H1 (cell line): Measurements from ENCODE around the gene ACLY. TPM values are rescaled to one million over a fixed set of nuclear protein-coding genes. Genes with fewer than 3 reads are reported as not detected.

ENCODE experiments used
- CTCF ChIA-PET: fragments of 300-600 bp; sonication (Branson Sonifier 250); formaldehyde crosslinking; loops from one replicate; lab custom pipeline; 2021; ENCODE audit not compliant: partially characterized antibody; lab: Charles Lee
- POLR2A ChIA-PET: fragments of 300-600 bp; sonication (Branson Sonifier 250); formaldehyde crosslinking; loops from one replicate; lab custom pipeline; 2021; ENCODE audit warnings: inconsistent platforms; ENCODE audit not compliant: partially characterized antibody; lab: Charles Lee
- DNase-seq, 2 experiments: peaks; one replicate each; pipeline versions ENCODE4 v3.0.0 to v3.0.0-alpha.2; 2010 to 2022; ENCODE audit warnings: low spot score in 2 of 2, low read depth in 1 of 2, mixed read lengths in 1 of 2
- FAIRE-seq: peaks from 2 replicates; lab custom pipeline; 2011; peaks lifted over from hg19 to GRCh38; lab: Jason Lieb, UNC
- H2AFZ ChIP-seq: 2 replicates; pipeline ENCODE4 v1.8.1; 2012; ENCODE audit warnings: low read length, inconsistent platforms
- H2AK5ac ChIP-seq: 2 replicates; pipeline ENCODE4 v1.6.1; 2013; ENCODE audit warnings: low read depth, low read length
- H2BK120ac ChIP-seq: replicated peaks from 2 replicates; pipeline ENCODE3; 2013; ENCODE audit warnings: low read depth, low read length, inconsistent platforms
- H2BK12ac ChIP-seq: 2 replicates; pipeline ENCODE4 v1.6.1; 2013; ENCODE audit warnings: low read depth, low read length
- H2BK15ac ChIP-seq: 2 replicates; pipeline ENCODE4 v1.6.1; 2013; ENCODE audit warnings: low read length
- H2BK20ac ChIP-seq: 2 replicates; pipeline ENCODE4 v1.6.1; 2013; ENCODE audit warnings: low read length
- H2BK5ac ChIP-seq: 2 replicates; pipeline ENCODE4 v1.6.1; 2013; ENCODE audit warnings: low read depth, low read length
- H3K14ac ChIP-seq: 2 replicates; pipeline ENCODE4 v1.6.1; 2013; ENCODE audit warnings: inconsistent platforms; ENCODE audit not compliant: insufficient read length
- H3K18ac ChIP-seq: 2 replicates; pipeline ENCODE4 v1.6.1; 2013; ENCODE audit warnings: low read length; ENCODE audit errors: extremely low read depth
- H3K23ac ChIP-seq: 2 replicates; pipeline ENCODE4 v1.6.1; 2013; ENCODE audit warnings: inconsistent platforms; ENCODE audit not compliant: insufficient read length
- H3K23me2 ChIP-seq: 2 replicates; pipeline ENCODE4 v1.6.1; 2013; ENCODE audit warnings: low read depth, low read length
- H3K27ac ChIP-seq: 2 replicates; pipeline ENCODE4 v1.6.1; 2011; ENCODE audit warnings: low read depth, low read length, inconsistent platforms
- H3K27me3 ChIP-seq, 4 experiments: replicated peaks in 1 of 4; 1 replicate in 1 of 4; 2 replicates in 3 of 4; pipeline versions ENCODE4 v1.6.1 to v1.8.1; 2011 to 2013; ENCODE audit warnings: low read length in 3 of 4, mild to moderate bottlenecking in 3 of 4, inconsistent platforms in 2 of 4, mixed read lengths in 2 of 4, moderate library complexity in 1 of 4; ENCODE audit not compliant: control insufficient read depth in 3 of 4, insufficient read depth in 3 of 4; ENCODE audit errors: extremely low read depth in 1 of 4
- H3K36me3 ChIP-seq, 4 experiments: 2 replicates each; pipeline versions ENCODE4 v1.6.1 to v1.8.1; 2011 to 2013; ENCODE audit warnings: mild to moderate bottlenecking in 4 of 4, low read length in 3 of 4, moderate library complexity in 2 of 4, control low read depth in 1 of 4, inconsistent platforms in 1 of 4; ENCODE audit not compliant: insufficient read depth in 4 of 4, control insufficient read depth in 2 of 4
- H3K4ac ChIP-seq: replicated peaks from 2 replicates; pipeline ENCODE3; 2013; ENCODE audit warnings: low read length, low read depth, mixed read lengths, inconsistent platforms; ENCODE audit not compliant: insufficient read length
- H3K4me1 ChIP-seq, 4 experiments: replicated peaks in 1 of 4; 1 replicate in 1 of 4; 2 replicates in 3 of 4; pipeline versions ENCODE4 v1.6.1 to v1.8.1; 2011 to 2013; ENCODE audit warnings: low read length in 3 of 4, inconsistent platforms in 2 of 4, mixed read lengths in 1 of 4; ENCODE audit not compliant: insufficient read depth in 4 of 4, control insufficient read depth in 3 of 4
- H3K4me2 ChIP-seq, 2 experiments: 2 replicates each; pipeline versions ENCODE4 v1.6.1 to v1.8.1; 2011 to 2013; ENCODE audit warnings: low read depth in 2 of 2, low read length in 2 of 2, control low read depth in 1 of 2, inconsistent platforms in 1 of 2, mild to moderate bottlenecking in 1 of 2; ENCODE audit not compliant: insufficient read depth in 1 of 2
- H3K4me3 ChIP-seq, 4 experiments: fragments of 200-600, 300-600 bp in 1 of 4; sonication (generic), shearing (Covaris generic), sonication (Bioruptor Twin) in 1 of 4; 2 replicates each; pipeline versions ENCODE4 v1.5.1 to v1.8.1; 2011 to 2016; ENCODE audit warnings: low read length in 4 of 4, low read depth in 3 of 4, control low read depth in 2 of 4, inconsistent platforms in 2 of 4, mild to moderate bottlenecking in 2 of 4, mixed read lengths in 1 of 4, moderate library complexity in 1 of 4; ENCODE audit not compliant: insufficient read depth in 2 of 4; ENCODE audit errors: extremely low read depth in 1 of 4
- H3K56ac ChIP-seq: replicated peaks from 2 replicates; pipeline ENCODE3; 2013; ENCODE audit warnings: low read depth, mild to moderate bottlenecking, mixed read lengths, low read length, inconsistent platforms; ENCODE audit not compliant: insufficient read length
- H3K79me1 ChIP-seq: 2 replicates; pipeline ENCODE4 v1.6.1; 2013; ENCODE audit warnings: low read depth, low read length, control low read depth
- H3K79me2 ChIP-seq, 2 experiments: 2 replicates each; pipeline versions ENCODE4 v1.6.1 to v1.8.1; 2012 to 2013; ENCODE audit warnings: low read length in 2 of 2, mild to moderate bottlenecking in 2 of 2, inconsistent platforms in 1 of 2; ENCODE audit not compliant: insufficient read depth in 2 of 2, control insufficient read depth in 1 of 2
- H3K9ac ChIP-seq, 4 experiments: replicated peaks in 1 of 4; 1 replicate in 1 of 4; 2 replicates in 3 of 4; pipeline versions ENCODE4 v1.6.1 to v1.8.1; 2011 to 2013; ENCODE audit warnings: low read depth in 3 of 4, low read length in 3 of 4, control low read depth in 2 of 4, mild to moderate bottlenecking in 2 of 4, moderate library complexity in 2 of 4, inconsistent platforms in 1 of 4; ENCODE audit errors: extremely low read depth in 1 of 4
- H3K9me3 ChIP-seq, 2 experiments: 2 replicates each; pipeline versions ENCODE4 v1.6.1 to v1.8.1; 2012 to 2013; ENCODE audit warnings: mild to moderate bottlenecking in 2 of 2, moderate library complexity in 2 of 2, control low read depth in 1 of 2, inconsistent platforms in 1 of 2, low read depth in 1 of 2, low read length in 1 of 2, mixed read lengths in 1 of 2; ENCODE audit not compliant: insufficient read depth in 2 of 2
- H4K20me1 ChIP-seq, 2 experiments: replicated peaks in 1 of 2; 2 replicates each; pipeline versions ENCODE3 to v1.8.1; 2011 to 2013; ENCODE audit warnings: inconsistent platforms in 2 of 2, low read length in 2 of 2, mild to moderate bottlenecking in 1 of 2; ENCODE audit not compliant: insufficient read depth in 2 of 2, control insufficient read depth in 1 of 2
- H4K5ac ChIP-seq: 2 replicates; pipeline ENCODE4 v1.6.1; 2013; ENCODE audit warnings: low read length, low read depth, mixed read lengths, inconsistent platforms; ENCODE audit not compliant: insufficient read length
- H4K8ac ChIP-seq: 2 replicates; pipeline ENCODE4 v1.8.0; 2013; ENCODE audit warnings: mild to moderate bottlenecking, moderate library complexity, low read length, inconsistent platforms; ENCODE audit not compliant: insufficient read depth; ENCODE audit errors: extremely low read depth
- H4K91ac ChIP-seq: replicated peaks from 2 replicates; pipeline ENCODE3; 2013; ENCODE audit warnings: low read length, mixed read lengths, inconsistent platforms; ENCODE audit not compliant: insufficient read length
- GABPA ChIP-seq: IDR thresholded peaks from 2 replicates; pipeline ENCODE4 v1.6.1; 2011; ENCODE audit warnings: mild to moderate bottlenecking, low read length, moderate library complexity, borderline replicate concordance; ENCODE audit not compliant: insufficient read depth
- WGBS, 2 experiments: shearing (Covaris generic) in 1 of 2; methylation state at CpG; one replicate each; pipeline versions ENCODE4 v1.1.6 to v1.1.7; 2013 to 2015; ENCODE audit warnings: low lambda C conversion rate in 2 of 2, mixed read lengths in 2 of 2, inconsistent platforms in 1 of 2, low coverage in 1 of 2, missing lambda C conversion rate in 1 of 2; ENCODE audit not compliant: insufficient replicate concordance in 2 of 2, insufficient coverage in 1 of 2, insufficient read length in 1 of 2; ENCODE audit errors: extremely low coverage in 1 of 2, missing lambda C conversion rate in 1 of 2; 5-methylcytosine and 5-hydroxymethylcytosine counted together
- polyA plus RNA-seq, 7 experiments: library from polyadenylated mRNA; depleted of rRNA in 3 of 7; stranded (reverse) in 5 of 7; unstranded in 2 of 7; fragments of >200 nt in 5 of 7; fragments of 200-250 nt in 2 of 7; gene quantifications; 1 replicate in 5 of 7; 2 replicates in 1 of 7; 4 replicates in 1 of 7; pipeline versions ENCODE4 v1.2.1 to v1.2.3, GENCODE V29; 2011 to 2013; ENCODE audit warnings: missing spikeins in 2 of 7, mixed read lengths in 2 of 7
- small RNA-seq: library from polyadenylated mRNA; stranded (forward); fragments of <200 nt; extraction: miRNeasy Mini kit (QIAGEN cat#:217004); gene quantifications from one replicate; pipeline ENCODE3, GENCODE V24; 2013; ENCODE audit not compliant: insufficient read depth
- total RNA-seq: library from RNA; stranded (reverse); fragmentation: NEBNext Ultra II Directional; extraction: Animal tissue kit (Norgen Biotek cat#: 25700); gene quantifications from 2 replicates; pipeline ENCODE4 v1.2.1, GENCODE V29; 2021
- TF ChIP-seq, protein P1 (sequence below): IDR thresholded peaks from 2 replicates; pipeline ENCODE4 v1.6.1; 2012; ENCODE audit warnings: inconsistent platforms

The ACLY gene
- total and polyA plus RNA-seq, 2 of the 8 experiments (the other 6 are each of a cell fraction or from before 2014, with no cell fraction given): 167 to 393 TPM

DNA sequence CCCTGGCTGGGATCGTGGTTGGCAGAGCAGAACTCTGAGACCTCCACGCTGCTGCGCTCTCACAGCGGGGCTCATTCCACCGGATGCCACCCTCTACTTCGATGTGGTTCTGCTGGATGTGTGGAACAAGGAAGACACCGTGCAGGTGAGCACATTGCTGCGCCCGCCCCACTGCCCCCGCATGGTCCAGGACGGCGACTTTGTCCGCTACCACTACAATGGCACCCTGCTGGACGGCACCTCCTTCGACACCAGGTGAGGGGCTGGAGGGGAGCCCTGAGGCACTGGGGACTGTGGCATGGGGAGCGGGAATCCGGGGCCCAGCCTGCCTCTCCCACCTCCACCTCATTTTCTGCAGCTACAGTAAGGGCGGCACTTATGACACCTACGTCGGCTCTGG lies 100.7 kb downstream of the ACLY start:
- ChIA-PET CTCF (no interaction called here), POLR2A (interaction anchor here (0.6 to 1.1 kb wide), 2 partner anchors 49 to 1653 kb away, joined by 3 to 5 read pairs; no protein-coding TSS in a partner anchor)
- no peak overlapping the region for H4K5ac ChIP-seq
- no peak overlapping the region for H3K4me2 ChIP-seq
- no peak overlapping the region for H3K18ac ChIP-seq
- DNase-seq (no peak), FAIRE-seq (no peak)
- no peak overlapping the region; the same call in 1 of the 2 replicates for H2BK5ac ChIP-seq
- H4K91ac ChIP-seq: no peak overlapping the region
- H2BK15ac ChIP-seq: no peak overlapping the region
- H4K8ac ChIP-seq: no peak overlapping the region
- H4K20me1 ChIP-seq: peaks cover 0 to 9% of the 10 kb centered on the region in 2 experiments
- peaks cover 0 to 32% (median 17%) of the 10 kb centered on the region in 4 experiments; a peak in 6 of 7 replicates for H3K4me1 ChIP-seq
- peaks cover 0 to 28% of the 10 kb centered on the region in 2 experiments; a peak in 2 of 4 replicates for H3K79me2 ChIP-seq
- H2AK5ac ChIP-seq: no peak overlapping the region
- H2BK20ac ChIP-seq: no peak overlapping the region
- H2AFZ ChIP-seq: no peak overlapping the region
- no peak overlapping the region for H2BK120ac ChIP-seq
- H3K23me2 ChIP-seq: peaks cover 9% of the 10 kb centered on the region
- no peak overlapping the region for H3K56ac ChIP-seq
- H3K9ac ChIP-seq: no peak overlapping the region
- H3K4me3 ChIP-seq: no peak overlapping the region
- WGBS, 2 experiments: 91% methylated on average over 20 of the region's 20 CpGs; no CpG with 5 or more reads in 1 of the 2 experiments
- H3K27me3 ChIP-seq: no peaks in the 10 kb centered on the region
- H3K23ac ChIP-seq: no peak overlapping the region
- H3K36me3 ChIP-seq: peaks cover 2 to 29% (median 5%) of the 10 kb centered on the region in 4 experiments; a peak in 3 of 8 replicates
- H3K9me3 ChIP-seq: no peaks in the 10 kb centered on the region
- no peak overlapping the region for H3K4ac ChIP-seq
- peaks cover 15% of the 10 kb centered on the region for H3K79me1 ChIP-seq
- TF ChIP-seq, protein P1, sequence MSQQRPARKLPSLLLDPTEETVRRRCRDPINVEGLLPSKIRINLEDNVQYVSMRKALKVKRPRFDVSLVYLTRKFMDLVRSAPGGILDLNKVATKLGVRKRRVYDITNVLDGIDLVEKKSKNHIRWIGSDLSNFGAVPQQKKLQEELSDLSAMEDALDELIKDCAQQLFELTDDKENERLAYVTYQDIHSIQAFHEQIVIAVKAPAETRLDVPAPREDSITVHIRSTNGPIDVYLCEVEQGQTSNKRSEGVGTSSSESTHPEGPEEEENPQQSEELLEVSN: 0 out of 2 replicates have a peak, but pooled peaks have one; percentile 23
- TF ChIP-seq GABPA: no peak
- H3K27ac ChIP-seq: no peak overlapping the region
- H3K14ac ChIP-seq: no peak overlapping the region
- H2BK12ac ChIP-seq: no peak overlapping the region

Small RNA genes within 50 kb of the gene (small RNA-seq; reads per million reads assigned to genes)
- not detected for gene AC125257.2

Other genes with a start within 250 kb of the ACLY start
- 528 and 539 TPM in 2 replicates for gene EIF1, start 230.1 kb downstream of the ACLY start, total RNA-seq
- gene EIF1, start 230.1 kb downstream of the ACLY start, polyA plus RNA-seq (2011; rRNA removed): 89.3 and 175 TPM in 2 replicates
- gene GAST, start 206.6 kb downstream of the ACLY start, total RNA-seq: not detected in 2 replicates
- not detected in 2 replicates for gene GAST, start 206.6 kb downstream of the ACLY start, polyA plus RNA-seq (2011; rRNA removed)
- 3.6 and 3.8 TPM in 2 replicates for gene HAP1, start 184.3 kb downstream of the ACLY start, total RNA-seq
- gene HAP1, start 184.3 kb downstream of the ACLY start, polyA plus RNA-seq (2011; rRNA removed): 2.3 and 3.4 TPM in 2 replicates
- 98.6 and 102 TPM in 2 replicates for gene JUP, start 132.2 kb downstream of the ACLY start, total RNA-seq
- gene JUP, start 132.2 kb downstream of the ACLY start, polyA plus RNA-seq (2011; rRNA removed): 62.8 and 125 TPM in 2 replicates
- 22.6 and 23.4 TPM in 2 replicates for gene P3H4, start 107.0 kb downstream of the ACLY start, total RNA-seq
- gene P3H4, start 107.0 kb downstream of the ACLY start, polyA plus RNA-seq (2011; rRNA removed): 26.7 and 36.6 TPM in 2 replicates
- 173 and 179 TPM in 2 replicates for gene FKBP10, start 105.9 kb downstream of the ACLY start, total RNA-seq
- 283 and 410 TPM in 2 replicates for gene FKBP10, start 105.9 kb downstream of the ACLY start, polyA plus RNA-seq (2011; rRNA removed)
- 68.7 and 71.4 TPM in 2 replicates for gene NT5C3B, start 82.7 kb downstream of the ACLY start, total RNA-seq
- 86.9 and 94.5 TPM in 2 replicates for gene NT5C3B, start 82.7 kb downstream of the ACLY start, polyA plus RNA-seq (2011; rRNA removed)
- gene KLHL10, start 81.1 kb downstream of the ACLY start, total RNA-seq: 0.19 TPM in 1 of 2 replicates, not detected in the other
- gene KLHL10, start 81.1 kb downstream of the ACLY start, polyA plus RNA-seq (2011; rRNA removed): 0.14 and 0.26 TPM in 2 replicates
- gene KLHL11, start 53.5 kb downstream of the ACLY start, total RNA-seq: 12.8 and 13.7 TPM in 2 replicates
- 3.4 and 4.2 TPM in 2 replicates for gene KLHL11, start 53.5 kb downstream of the ACLY start, polyA plus RNA-seq (2011; rRNA removed)
- gene ODAD4, start 11.7 kb upstream of the ACLY start, total RNA-seq: 1.3 TPM in 2 replicates
- gene ODAD4, start 11.7 kb upstream of the ACLY start, polyA plus RNA-seq (2011; rRNA removed): 0.41 and 0.48 TPM in 2 replicates
- gene CNP, start 47.8 kb upstream of the ACLY start, total RNA-seq: 60.6 and 64.2 TPM in 2 replicates
- gene CNP, start 47.8 kb upstream of the ACLY start, polyA plus RNA-seq (2011; rRNA removed): 21.9 and 43.3 TPM in 2 replicates
- gene DNAJC7, start 98.5 kb upstream of the ACLY start, total RNA-seq: 129 and 148 TPM in 2 replicates
- 21.6 and 31.0 TPM in 2 replicates for gene DNAJC7, start 98.5 kb upstream of the ACLY start, polyA plus RNA-seq (2011; rRNA removed)
- gene NKIRAS2, start 101.1 kb upstream of the ACLY start, total RNA-seq: 31.1 and 34.5 TPM in 2 replicates
- 51.1 and 59.7 TPM in 2 replicates for gene NKIRAS2, start 101.1 kb upstream of the ACLY start, polyA plus RNA-seq (2011; rRNA removed)
- gene C17orf113, start 131.7 kb upstream of the ACLY start, total RNA-seq: 1.4 TPM in 2 replicates
- gene C17orf113, start 131.7 kb upstream of the ACLY start, polyA plus RNA-seq (2011; rRNA removed): 1.0 and 1.5 TPM in 2 replicates
- 2.5 and 3.9 TPM in 2 replicates for gene ZNF385C, start 179.5 kb upstream of the ACLY start, total RNA-seq
- 6.1 and 7.3 TPM in 2 replicates for gene ZNF385C, start 179.5 kb upstream of the ACLY start, polyA plus RNA-seq (2011; rRNA removed)
- 4.4 and 5.6 TPM in 2 replicates for gene DHX58, start 193.8 kb upstream of the ACLY start, total RNA-seq
- gene DHX58, start 193.8 kb upstream of the ACLY start, polyA plus RNA-seq (2011; rRNA removed): 9.9 and 10.3 TPM in 2 replicates
- 32.5 and 34.2 TPM in 2 replicates for gene KAT2A, start 202.4 kb upstream of the ACLY start, total RNA-seq
- gene KAT2A, start 202.4 kb upstream of the ACLY start, polyA plus RNA-seq (2011; rRNA removed): 40.1 and 52.5 TPM in 2 replicates
- gene HSPB9, start 203.9 kb upstream of the ACLY start, total RNA-seq: 0.30 and 0.33 TPM in 2 replicates
- 0.25 and 0.27 TPM in 2 replicates for gene HSPB9, start 203.9 kb upstream of the ACLY start, polyA plus RNA-seq (2011; rRNA removed)
- gene RAB5C, start 236.0 kb upstream of the ACLY start, total RNA-seq: 67.1 and 67.7 TPM in 2 replicates
- 123 and 150 TPM in 2 replicates for gene RAB5C, start 236.0 kb upstream of the ACLY start, polyA plus RNA-seq (2011; rRNA removed)